ENCODE measurements around the gene WBP2. TPM values are rescaled to one million over a fixed set of nuclear protein-coding genes. Genes with fewer than 3 reads are reported as not detected.
"Not testable (repeated sequence)": the region's sequence is repeated elsewhere in the genome, so short reads cannot be mapped to it uniquely, and the experiment has no call there.

The WBP2 gene
- total RNA-seq, 1 experiment from 2014 or later = 44.8 TPM

GRCh38 chr17:75864887-75865286 is 9.8 kb upstream of the WBP2 start:
- H3K27me3 ChIP-seq (ENCODE audit: control insufficient read depth, insufficient read depth, low read length); DNase-seq; H3K36me3 ChIP-seq (replicated peaks; ENCODE audit: control insufficient read depth, insufficient read depth, low read length); H3K4me3 ChIP-seq (ENCODE audit: insufficient read depth, low read depth, low read length): not testable (repeated sequence)

- no peaks in the 10 kb centered on the region for H3K36me3 ChIP-seq (replicated peaks; ENCODE audit: control insufficient read depth, insufficient read depth, low read length)
- H3K4me3 ChIP-seq (ENCODE audit: insufficient read depth, low read depth, low read length) = no peak overlapping the region
- DNase-seq = peak; percentile 87
- no peaks in the 10 kb centered on the region for H3K27me3 ChIP-seq (ENCODE audit: control insufficient read depth, insufficient read depth, low read length)
Observed at GRCh38 chr17:75864448-75864871, 9.3 kb upstream of the WBP2 start.

DNA sequence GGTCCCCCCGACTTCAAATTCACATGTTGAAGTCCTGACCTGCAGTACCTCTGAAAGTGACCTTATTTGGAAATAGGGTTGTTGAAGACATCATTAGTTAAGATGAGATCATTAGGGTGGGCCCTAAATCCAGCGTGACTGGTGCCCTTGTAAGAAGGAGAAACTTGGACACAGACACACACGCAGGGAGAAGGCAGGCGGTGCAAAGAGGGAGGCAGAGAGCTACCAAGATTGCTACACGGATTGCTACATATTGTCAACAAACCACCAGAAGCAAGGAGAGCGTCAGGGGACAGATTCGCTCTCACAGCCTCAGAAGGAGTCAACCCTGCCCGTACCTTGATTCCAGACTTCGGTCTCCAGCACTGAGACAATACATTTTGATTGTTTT is 6.8 kb upstream of the WBP2 start:
- H3K4me3 ChIP-seq (ENCODE audit: insufficient read depth, low read depth, low read length) = no peak overlapping the region
- H3K27me3 ChIP-seq (ENCODE audit: control insufficient read depth, insufficient read depth, low read length) = no peaks in the 10 kb centered on the region
- peak; percentile 25 for DNase-seq
- H3K36me3 ChIP-seq (replicated peaks; ENCODE audit: control insufficient read depth, insufficient read depth, low read length) = no peaks in the 10 kb centered on the region

- DNase-seq; H3K27me3 ChIP-seq (ENCODE audit: control insufficient read depth, insufficient read depth, low read length); H3K36me3 ChIP-seq (replicated peaks; ENCODE audit: control insufficient read depth, insufficient read depth, low read length); H3K4me3 ChIP-seq (ENCODE audit: insufficient read depth, low read depth, low read length): not testable (repeated sequence)
Observed at GRCh38 chr17:75859358-75859757, 4.2 kb upstream of the WBP2 start.

DNA sequence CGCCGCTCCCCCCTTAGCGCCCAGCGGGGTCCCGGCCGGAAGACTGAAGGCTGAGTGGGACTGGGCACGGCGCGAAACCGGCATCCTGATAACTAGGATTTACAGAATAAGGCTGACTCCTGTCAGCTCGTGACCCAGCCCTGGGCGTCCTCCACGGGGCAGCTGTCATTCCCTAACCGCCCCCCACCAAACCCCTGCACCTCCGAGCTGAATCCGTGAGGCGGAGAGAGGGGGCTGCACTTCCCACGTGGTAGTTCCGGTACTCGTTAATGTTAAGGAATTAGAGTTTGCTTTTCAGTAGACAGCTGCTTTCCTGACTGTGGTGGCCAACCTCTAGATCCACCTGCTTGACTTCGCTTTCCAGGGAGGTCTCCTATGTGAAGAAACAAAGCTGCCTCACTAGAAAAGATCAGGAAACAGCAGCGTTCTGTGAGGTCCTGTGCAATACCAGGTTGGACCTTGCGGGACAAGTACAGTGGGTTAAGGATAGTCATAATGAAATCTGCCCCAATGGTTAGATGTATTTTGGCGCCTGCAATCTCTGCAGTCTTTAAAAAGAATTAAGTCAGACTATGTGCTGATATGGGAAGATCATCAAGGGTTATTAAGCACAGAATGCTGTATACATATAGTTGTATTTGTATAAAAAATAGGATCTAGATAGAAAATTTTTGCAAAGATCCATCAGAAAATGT is 1.1 kb upstream of the WBP2 start:
- Histone ChIP-seq H3K4me3 (ENCODE audit: insufficient read depth, low read depth, low read length) (peak overlapping the region; percentile 93), H3K27me3 (ENCODE audit: control insufficient read depth, insufficient read depth, low read length) (no peaks in the 10 kb centered on the region), H3K36me3 (replicated peaks; ENCODE audit: control insufficient read depth, insufficient read depth, low read length) (peaks cover 4% of the 10 kb centered on the region)
- DNase-seq = no peak

DNA sequence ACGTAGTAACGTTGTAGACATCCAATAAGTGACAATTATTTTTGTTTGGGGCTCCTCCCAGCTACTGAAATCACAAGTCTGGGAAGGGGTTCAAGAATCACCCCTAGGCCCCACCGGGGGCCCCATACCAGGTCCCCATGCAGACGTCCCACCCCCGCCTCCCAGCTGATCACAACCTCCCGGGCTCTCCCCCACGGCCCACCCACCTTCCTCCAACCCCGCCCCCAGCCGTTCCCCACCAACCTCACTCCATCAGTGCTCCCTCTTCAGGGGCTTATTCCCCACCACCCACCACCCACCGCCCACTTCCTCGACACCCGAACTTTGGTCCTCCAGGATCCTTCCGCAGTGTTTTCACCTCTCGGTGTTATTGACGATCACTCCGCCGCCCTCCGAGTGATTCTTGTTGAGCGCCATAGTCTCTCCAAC is 240 bp downstream of the WBP2 start:
- peak; percentile 89 for DNase-seq
- peaks cover 10% of the 10 kb centered on the region for H3K36me3 ChIP-seq (replicated peaks; ENCODE audit: control insufficient read depth, insufficient read depth, low read length)
- H3K4me3 ChIP-seq (ENCODE audit: insufficient read depth, low read depth, low read length) = peak overlapping the region; percentile 47
- H3K27me3 ChIP-seq (ENCODE audit: control insufficient read depth, insufficient read depth, low read length) = no peaks in the 10 kb centered on the region

DNA sequence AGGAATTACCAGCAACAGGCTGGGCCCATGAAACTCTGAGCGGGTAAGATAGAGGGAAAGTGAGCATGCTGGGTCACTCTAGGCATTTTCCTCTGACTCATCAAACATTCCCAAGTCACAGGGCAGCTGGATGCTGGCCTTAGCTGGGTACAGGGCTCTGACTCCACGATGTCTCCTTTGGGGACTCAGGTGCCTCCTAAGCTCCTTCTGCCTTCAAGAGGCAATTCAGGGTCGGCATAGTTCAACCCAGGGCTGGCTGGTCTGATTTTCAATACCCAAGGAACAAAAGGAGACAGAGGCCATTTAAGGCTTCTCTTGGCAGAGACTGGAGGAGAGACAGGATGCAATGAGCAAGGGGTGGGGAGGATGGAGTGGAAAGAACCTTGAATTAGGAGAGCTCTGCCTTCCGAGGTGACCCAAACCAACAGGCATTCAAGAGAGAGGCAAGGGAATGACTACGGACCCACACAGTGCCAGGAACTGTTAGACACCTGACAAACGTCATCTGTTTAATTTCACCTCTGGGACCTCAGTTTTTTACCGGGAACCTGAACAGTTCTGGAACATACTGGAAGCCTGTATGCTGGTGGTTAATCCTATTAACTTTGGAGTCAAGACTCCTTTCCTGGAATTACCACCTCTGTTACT is 910 bp downstream of the WBP2 start:
- Histone ChIP-seq H3K4me3 (ENCODE audit: insufficient read depth, low read depth, low read length) (peak overlapping the region; percentile 47), H3K27me3 (ENCODE audit: control insufficient read depth, insufficient read depth, low read length) (no peaks in the 10 kb centered on the region), H3K36me3 (replicated peaks; ENCODE audit: control insufficient read depth, insufficient read depth, low read length) (peaks cover 14% of the 10 kb centered on the region)
- DNase-seq = no peak

GRCh38 chr17:75853433-75853832 is 1.7 kb downstream of the WBP2 start:
- Histone ChIP-seq H3K4me3 (ENCODE audit: insufficient read depth, low read depth, low read length) (no peak overlapping the region), H3K27me3 (ENCODE audit: control insufficient read depth, insufficient read depth, low read length) (no peaks in the 10 kb centered on the region)
- no peak for DNase-seq

DNA sequence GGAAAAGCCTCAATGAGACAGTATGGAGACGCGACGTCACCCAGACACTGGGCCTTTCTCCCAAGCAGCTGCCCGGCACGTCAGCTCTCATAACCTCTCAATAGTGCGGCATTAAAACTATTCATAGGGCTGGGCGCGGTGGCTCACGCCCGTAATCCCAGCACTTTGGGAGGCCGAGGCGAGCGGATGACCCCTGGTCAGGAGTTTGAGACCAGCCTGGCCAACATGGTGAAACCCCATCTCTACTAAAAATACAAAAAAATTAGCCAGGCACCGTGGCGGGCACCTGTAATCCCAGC is 3.5 kb downstream of the WBP2 start:
- not testable (repeated sequence) for DNase-seq; H3K27me3 ChIP-seq (ENCODE audit: control insufficient read depth, insufficient read depth, low read length); H3K4me3 ChIP-seq (ENCODE audit: insufficient read depth, low read depth, low read length)
- H3K36me3 ChIP-seq (replicated peaks; ENCODE audit: control insufficient read depth, insufficient read depth, low read length) = peaks cover 31% of the 10 kb centered on the region

More at GRCh38 chr17:75853433-75853832, 1.7 kb downstream of the WBP2 start:
- peaks cover 17% of the 10 kb centered on the region for H3K36me3 ChIP-seq (replicated peaks; ENCODE audit: control insufficient read depth, insufficient read depth, low read length)

GRCh38 chr17:75850928-75851692 is 4.0 kb downstream of the WBP2 start:
- H3K36me3 ChIP-seq (replicated peaks; ENCODE audit: control insufficient read depth, insufficient read depth, low read length) = peaks cover 31% of the 10 kb centered on the region
- H3K4me3 ChIP-seq (ENCODE audit: insufficient read depth, low read depth, low read length) = no peak overlapping the region
- no peak for DNase-seq
- H3K27me3 ChIP-seq (ENCODE audit: control insufficient read depth, insufficient read depth, low read length) = no peaks in the 10 kb centered on the region

GRCh38 chr17:75849724-75850123 is 5.4 kb downstream of the WBP2 start:
- peaks cover 31% of the 10 kb centered on the region for H3K36me3 ChIP-seq (replicated peaks; ENCODE audit: control insufficient read depth, insufficient read depth, low read length)
- H3K27me3 ChIP-seq (ENCODE audit: control insufficient read depth, insufficient read depth, low read length) = no peaks in the 10 kb centered on the region
- no peak overlapping the region for H3K4me3 ChIP-seq (ENCODE audit: insufficient read depth, low read depth, low read length)
- no peak for DNase-seq

- peaks cover 31% of the 10 kb centered on the region for H3K36me3 ChIP-seq (replicated peaks; ENCODE audit: control insufficient read depth, insufficient read depth, low read length)
- H3K27me3 ChIP-seq (ENCODE audit: control insufficient read depth, insufficient read depth, low read length) = no peaks in the 10 kb centered on the region
- DNase-seq = no peak
- no peak overlapping the region for H3K4me3 ChIP-seq (ENCODE audit: insufficient read depth, low read depth, low read length)
Observed at GRCh38 chr17:75849279-75849646, 5.9 kb downstream of the WBP2 start.

DNA sequence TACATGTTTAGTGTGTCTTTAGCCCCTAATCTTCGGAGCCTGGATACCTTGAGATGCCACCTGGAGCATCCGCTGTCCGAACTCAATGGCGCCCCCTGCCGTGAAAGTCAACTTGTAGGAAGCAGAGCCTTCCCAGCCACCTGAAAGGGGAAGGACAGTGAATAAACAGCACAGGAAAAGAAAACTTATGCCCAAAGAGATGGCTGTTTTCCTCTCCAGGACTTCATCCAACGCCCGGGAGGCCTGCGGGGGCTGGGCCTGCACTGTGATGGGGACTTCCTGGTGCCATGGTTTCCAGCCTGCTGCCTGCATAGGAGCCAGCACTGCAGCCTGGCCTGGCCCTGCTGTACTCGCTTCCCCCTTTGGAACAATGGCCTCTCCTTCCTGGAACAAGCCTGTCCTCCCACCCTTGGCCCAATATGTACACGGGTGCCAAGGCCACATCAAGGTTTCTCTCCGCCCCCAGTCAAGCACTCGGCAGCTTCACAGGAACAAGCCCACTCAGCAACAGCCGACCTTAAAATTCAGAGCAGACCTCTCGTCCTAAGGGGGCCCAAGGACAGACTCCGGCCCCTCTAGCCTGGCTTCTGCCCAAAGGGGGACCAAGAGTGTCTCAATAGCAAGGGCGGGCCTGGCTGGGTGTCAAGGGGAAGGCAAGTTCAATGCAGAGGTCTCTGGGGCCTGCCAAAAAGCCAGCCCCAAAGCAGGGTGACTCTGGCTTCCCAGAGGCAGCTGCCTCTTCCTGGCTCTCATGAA is 6.4 kb downstream of the WBP2 start:
- Histone ChIP-seq H3K4me3 (ENCODE audit: insufficient read depth, low read depth, low read length) (no peak overlapping the region), H3K27me3 (ENCODE audit: control insufficient read depth, insufficient read depth, low read length) (no peaks in the 10 kb centered on the region), H3K36me3 (replicated peaks; ENCODE audit: control insufficient read depth, insufficient read depth, low read length) (peaks cover 31% of the 10 kb centered on the region)
- DNase-seq = peak; percentile 92

DNA sequence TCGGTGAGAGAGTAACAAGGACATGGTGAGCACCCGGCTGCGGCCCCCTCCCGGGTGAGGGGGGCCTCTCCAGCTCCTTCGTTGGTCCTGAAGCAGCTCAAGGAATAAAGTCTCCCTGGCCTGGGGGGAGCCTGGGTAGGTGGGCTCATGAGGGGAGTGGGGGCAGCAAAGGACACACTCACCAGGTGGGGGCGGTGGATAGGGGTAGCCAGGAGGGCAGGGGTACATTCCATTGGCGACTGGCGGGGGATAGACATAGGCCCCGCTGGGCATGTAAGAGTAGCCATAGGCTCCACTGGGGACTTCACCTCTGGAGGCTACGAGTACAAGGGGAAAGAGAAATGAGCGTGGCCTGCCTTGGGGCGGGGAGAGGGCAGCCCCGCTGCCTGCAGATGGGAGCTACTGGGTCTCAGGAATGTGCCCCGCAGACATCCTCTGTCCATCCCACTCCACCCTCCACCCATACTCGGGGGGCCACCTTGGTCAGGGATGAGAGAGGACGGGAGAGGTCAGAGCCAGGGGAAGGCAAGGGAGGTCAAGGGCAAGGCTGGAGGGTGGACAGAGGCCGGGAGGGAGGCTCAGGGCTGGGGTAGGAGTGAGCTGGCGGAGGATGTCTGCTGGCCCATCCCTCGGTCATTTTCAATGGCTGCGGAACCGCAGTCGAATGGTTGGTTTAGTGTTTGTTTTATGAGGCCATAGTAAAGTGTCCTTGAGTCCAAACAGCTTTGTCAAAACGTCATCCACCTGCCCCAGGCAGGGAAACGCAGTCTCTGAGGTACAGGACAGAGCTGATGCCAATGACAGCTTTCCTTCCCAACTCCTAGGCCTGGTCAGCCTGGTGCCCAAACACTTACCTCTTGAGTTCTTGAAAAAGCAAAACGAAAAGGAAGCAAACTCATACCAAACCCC is 7.3 kb downstream of the WBP2 start:
- Histone ChIP-seq H3K27me3 (ENCODE audit: control insufficient read depth, insufficient read depth, low read length) (no peaks in the 10 kb centered on the region), H3K4me3 (ENCODE audit: insufficient read depth, low read depth, low read length) (no peak overlapping the region), H3K36me3 (replicated peaks; ENCODE audit: control insufficient read depth, insufficient read depth, low read length) (peaks cover 31% of the 10 kb centered on the region)
- no peak for DNase-seq
